Measurements from ENCODE around the gene HHIP.

The HHIP gene

DNA sequence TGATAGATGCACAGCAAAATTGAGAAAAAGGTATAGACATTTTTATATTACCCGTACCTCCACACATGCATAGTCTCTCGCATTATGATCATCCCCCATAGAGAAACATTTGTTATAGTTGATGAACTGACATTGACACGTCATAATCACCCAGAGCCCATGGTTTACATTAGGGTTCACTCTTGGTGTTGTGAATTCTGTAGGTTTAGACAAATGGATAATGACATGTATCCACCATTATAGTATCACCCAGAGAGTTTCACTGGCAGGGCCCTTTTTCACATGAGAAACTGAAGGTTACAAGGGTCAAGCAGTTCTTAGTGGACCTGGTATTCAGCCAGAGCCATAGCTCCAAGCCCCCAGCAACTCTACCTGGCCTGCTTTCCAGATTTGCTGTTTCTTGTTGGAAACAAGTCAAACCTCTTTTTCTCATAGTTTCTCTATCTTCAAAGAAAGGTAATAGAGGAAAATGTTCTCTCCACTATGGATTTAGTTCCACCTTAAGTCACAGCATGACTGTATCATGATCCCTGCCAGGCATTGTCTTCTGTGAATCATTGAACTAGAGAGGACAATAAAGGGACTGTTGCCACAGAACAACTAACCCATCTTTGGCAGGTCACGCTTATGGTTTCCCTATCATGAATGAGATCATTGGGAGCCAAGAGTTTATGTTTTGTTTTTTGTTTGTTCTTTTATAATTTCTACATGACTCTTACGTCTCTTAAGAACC, 64.0 kb downstream of the HHIP start:
- no peak for DNase-seq (ENCODE audit: low read depth)

DNA sequence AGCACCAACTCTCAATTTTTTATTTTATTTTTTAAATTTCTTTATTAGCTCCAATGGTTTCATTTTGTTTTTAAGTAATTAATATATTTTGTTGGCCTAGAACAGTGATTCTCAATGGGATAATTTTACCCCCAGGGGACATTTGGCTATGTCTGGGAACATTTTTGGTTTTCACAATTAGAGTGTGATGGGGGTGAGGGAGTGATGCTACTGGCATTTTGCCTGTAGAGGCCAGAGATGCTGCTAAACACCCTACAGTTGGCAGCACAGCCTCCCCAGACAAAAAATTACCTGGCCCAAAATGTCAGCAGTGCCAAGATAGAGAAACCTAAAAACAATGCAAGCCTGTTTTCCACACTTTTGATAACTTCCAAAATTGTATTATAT, 64.6 kb downstream of the HHIP start:
- DNase-seq (ENCODE audit: low read depth) = no peak

DNA sequence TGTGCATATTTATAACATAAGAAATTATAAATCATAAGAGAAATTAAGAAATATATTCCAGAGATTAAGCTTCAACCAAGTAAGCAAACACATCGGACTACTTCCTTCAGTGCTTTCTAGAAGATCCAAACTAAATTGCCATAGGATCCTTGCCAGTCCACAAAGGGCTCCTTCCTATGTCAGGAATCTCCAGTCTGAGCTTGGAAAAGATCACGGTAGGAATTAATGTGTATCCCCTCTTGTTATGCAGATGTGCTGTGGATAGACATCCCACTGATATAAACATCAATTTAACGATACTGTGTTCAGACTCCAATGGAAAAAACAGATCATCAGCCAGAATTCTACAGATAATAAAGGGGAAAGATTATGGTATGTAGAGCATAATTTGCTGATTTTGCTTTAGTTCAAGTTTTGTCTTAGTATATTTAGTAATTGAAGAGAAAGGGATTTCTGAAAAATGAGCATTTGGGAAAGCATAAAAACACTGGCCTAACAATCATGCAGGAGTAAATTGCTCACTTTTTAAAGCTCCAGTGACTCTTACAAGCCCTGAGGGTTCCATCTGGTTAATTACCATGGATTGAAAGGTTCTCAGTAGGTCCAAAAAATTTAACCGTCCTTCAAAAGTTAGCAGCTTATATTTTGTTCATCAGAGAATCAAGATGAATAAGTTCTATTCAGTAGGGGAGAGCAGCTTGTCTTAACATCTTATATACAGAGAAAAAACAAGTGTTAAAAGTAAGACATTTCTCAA, 65.9 kb downstream of the HHIP start:
- no peak for DNase-seq (ENCODE audit: low read depth)

DNA sequence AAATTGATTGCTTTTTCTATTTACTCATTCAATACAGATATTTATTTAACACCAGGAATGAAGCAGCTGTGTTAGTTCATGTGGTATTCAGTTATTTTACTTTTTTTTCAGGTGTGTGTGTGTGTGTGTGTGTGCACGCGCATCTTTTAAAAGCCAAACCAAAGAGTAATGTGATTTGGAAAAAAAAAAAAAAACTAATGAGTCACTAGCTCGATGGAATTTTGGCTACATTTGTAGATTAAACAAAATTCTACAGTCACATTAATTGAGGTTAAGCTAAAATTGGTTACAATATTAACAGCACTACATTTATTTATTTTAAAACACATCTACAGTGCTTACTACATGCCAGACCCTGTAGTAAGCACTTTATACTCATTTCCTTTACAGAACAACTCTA, 66.8 kb downstream of the HHIP start:
- no peak for DNase-seq (ENCODE audit: low read depth)

DNA sequence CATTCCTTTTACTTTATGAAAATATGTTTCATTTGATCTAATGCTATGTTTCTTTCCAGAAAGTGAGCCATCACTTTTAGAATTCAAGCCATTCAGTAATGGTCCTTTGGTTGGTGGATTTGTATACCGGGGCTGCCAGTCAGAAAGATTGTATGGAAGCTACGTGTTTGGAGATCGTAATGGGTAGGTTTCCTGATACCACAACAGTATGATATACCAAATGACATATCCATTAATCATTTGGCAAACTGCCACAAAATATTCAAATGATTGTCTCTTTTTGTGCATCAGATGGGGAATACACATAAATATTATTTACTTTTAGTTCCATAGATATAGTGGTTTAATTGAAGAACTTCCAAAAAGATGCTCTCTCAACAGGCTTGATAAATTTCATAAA, 68.2 kb downstream of the HHIP start:
- no peak for DNase-seq (ENCODE audit: low read depth)

DNA sequence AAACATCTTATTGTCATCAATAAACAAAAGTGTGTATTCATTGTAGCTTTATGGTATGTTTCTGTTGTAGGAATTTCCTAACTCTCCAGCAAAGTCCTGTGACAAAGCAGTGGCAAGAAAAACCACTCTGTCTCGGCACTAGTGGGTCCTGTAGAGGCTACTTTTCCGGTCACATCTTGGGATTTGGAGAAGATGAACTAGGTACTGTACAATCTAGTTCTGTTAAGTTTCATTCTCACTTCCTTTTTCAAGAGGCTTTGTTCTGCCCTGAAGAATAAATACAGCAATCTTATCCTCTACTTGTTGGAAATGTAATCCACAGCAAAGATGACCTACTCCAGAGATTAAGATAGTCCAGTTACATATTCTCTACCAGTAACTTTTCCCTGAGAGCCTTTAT, 69.3 kb downstream of the HHIP start:
- no peak for DNase-seq (ENCODE audit: low read depth)

DNA sequence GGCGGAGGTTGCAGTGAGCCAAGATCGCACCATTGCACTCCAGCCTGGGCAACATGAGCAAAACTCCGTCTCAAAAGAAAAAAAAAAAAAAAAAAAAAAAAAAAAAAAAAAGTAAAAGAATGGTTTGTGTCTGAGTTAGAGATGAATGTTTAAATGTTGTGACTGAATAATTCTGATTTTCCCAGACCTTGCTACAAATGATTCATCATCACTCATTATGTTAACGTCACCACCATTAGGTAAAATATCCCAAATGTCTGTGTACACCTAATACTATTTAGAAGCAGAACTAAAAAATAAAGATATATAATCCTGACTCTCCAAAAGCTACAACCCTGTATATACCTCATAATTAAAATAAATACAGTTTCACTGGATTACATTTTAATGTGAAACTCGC, 70.8 kb downstream of the HHIP start:
- no peak for DNase-seq (ENCODE audit: low read depth)

DNA sequence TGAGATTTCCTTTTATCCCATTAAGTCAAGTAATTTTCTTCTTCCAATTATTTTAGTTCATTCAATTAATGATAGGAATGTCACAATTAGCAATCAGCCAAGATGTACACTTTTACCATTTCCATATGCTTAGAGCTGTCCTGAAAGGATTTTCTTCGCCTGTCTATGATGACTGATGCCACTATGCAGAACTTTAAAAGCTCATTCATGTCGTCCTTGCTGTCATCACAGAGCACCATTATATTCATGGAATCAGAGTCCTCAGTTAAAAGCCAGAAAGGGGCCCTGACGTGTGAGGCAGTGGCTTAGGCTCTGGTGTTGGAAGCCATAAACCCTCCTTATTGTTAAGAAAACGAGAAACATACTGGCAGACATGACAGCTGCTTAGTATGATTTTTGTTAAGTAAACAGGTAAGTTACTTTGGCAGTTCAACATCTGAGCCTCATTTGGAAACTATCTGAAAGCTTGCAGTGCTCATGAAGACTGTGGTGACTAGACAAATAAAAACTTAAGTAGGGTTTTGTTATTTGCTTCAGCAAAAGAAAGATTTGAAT, 73.1 kb downstream of the HHIP start:
- DNase-seq (ENCODE audit: low read depth) = no peak

DNA sequence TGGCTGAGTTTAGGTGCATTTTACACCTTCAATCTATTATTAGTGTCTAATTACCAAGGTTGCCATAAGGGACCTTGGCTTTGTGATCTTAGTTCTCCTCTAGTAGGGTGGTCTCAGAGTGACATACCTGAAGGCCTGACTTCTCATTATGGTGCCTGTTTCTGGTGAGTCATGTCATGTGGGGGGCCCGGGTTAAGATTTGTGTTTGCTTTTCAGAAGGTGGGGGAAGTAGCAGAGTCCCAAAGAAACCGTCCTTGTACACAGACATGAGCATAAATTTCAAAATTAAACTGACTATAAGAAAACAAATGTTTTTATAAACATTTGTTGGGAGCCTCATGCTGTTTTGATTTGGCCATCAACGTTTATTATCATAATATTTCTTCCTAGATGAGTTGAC, 74.5 kb downstream of the HHIP start:
- DNase-seq (ENCODE audit: low read depth) = no peak

DNA sequence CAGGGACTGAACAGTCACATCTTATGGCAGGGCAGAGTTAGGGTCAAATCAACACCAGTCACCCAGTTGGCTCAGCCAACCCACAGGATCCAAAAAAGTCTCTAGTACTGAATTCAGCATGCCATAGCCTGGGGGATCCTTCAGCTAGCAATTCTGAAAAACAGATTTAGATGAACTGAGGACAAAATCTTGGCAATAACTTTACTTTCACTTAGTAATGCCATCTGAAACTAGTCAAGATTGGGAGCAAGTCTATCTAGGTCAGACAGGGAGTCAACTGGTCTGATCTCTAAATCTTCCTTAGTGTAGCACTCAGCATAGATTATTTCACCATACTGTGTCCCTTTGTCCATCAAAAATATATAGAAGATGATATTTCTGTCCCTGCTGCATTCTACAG, 76.0 kb downstream of the HHIP start:
- no peak for DNase-seq (ENCODE audit: low read depth)

DNA sequence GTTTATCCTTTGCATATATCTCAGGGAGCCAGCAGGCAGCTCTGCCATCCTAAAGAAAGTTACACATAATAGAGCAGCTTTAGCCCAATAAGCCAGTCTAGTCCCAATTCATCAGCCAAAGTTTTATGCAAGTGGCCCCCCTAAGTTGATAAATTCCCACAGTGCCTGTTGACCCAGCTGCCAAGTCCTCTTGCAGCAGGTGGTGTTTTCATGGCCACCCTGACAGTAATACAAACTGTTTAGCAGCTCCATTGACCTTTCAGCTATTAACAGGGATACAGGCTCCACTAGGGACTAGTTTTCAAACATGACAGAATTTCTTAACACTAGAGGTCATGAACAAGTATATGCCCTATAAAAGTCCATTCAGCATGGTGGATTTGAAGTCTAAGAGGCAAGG, 77.5 kb downstream of the HHIP start:
- no peak for DNase-seq (ENCODE audit: low read depth)

DNA sequence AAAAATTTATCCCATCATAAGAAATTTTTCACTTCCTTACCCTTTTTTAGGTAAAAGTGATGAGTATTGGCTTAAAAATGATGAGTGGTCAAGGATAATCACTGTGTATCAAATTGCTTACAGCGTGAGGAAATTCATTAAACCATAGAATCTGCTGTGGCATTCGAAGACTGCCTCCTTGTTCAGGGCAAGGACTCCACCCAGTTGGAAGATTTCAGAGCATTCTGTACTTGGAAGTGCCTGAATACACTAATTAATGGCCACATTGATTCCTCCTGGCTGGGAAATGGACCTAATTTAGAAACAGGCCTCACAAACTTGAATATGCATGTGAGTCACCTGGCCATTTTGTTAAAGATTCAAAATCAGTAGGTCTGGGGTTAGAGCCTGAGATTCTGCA, 83.2 kb downstream of the HHIP start:
- DNase-seq (ENCODE audit: low read depth) = no peak

DNA sequence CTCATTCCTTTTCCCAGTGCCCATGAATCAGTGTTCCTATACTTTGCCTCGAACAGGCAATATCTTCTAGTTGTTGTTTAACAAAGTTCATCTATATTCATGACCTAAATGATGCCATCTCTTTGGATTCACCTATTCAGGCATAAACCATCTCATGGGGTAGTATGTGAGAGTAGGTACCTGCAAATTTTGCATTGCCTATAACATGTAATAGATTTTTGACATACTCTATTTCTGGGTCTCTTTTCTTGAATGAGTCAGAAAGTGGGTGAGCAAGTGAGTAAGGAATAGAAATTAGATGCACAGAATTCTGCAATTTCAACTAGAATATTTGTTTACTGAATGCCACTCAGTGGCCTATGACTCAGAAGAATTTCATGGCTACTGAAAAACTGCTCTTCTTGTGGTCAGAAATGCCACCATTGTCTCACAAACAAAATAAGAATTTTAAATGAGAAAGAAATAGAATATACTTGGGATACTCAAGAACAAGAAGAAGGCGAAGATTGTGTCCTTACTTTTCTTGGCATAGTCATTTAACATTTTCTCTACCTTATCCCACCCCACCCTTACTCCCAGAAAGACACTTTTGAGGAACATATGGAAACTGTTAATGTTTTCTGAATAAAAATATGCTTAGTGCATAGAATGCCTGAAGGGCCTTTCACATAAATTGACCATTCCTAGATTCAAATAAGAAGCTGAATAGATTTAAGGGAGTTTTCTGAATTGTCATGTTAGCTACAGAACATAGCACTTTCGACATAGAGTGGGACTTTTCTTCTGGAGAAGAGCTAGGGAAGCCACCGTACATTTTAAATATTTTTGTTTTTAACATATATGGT, 86.8 kb downstream of the HHIP start:
- no peak for DNase-seq (ENCODE audit: low read depth)

DNA sequence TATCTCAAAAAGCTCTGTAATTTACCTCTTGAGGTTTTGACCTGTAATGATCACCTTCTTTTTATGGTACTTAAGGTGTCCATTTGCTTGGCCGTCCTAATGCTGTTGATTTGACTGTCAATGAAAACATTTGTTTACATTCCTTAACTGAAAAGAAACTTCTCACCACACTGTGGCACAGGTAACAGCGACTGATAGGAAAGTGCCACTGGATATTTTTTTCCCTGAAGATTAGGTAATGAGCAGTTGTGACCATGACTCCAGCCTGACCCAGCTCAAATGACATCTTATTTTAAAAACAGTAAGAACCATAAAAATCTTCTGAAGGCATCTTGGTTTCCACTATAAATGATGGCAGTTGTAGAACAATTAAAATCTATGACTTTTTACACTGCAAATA, 87.6 kb downstream of the HHIP start:
- no peak for DNase-seq (ENCODE audit: low read depth)

DNA sequence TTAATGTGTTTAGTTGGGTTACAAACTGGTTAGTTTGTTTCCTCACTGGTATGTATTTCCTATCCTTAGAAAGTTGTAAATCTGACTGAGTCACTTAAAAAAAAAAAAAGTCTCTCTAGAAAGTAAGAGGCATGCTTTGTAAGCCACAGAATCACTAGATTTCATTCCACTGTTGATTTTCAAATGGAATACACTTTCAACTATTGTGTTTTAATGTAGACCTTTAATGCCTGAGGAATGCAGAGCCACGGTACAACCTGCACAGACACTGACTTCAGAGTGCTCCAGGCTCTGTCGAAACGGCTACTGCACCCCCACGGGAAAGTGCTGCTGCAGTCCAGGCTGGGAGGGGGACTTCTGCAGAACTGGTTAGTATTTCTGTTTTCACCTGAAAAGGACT, 88.6 kb downstream of the HHIP start:
- DNase-seq (ENCODE audit: low read depth) = no peak

DNA sequence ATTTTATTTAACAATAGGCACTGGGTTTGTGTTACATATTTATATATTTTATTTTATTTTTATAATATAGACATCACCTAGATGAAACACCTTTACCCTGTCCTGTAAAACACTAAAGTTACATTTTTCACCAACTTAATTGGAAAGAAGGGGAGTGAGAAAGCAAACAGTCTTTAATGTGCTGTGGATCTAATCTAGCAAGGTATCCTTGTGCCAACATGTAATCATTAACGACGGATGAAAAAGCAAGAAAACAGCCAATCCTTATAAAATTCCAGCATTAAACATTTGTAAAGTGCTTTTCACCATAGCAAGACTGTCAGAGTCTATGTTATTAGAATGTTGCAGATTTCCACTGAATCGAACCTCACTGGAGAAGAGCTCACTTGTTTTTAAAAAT, 92.7 kb downstream of the HHIP start:
- DNase-seq (ENCODE audit: low read depth) = no peak

DNA sequence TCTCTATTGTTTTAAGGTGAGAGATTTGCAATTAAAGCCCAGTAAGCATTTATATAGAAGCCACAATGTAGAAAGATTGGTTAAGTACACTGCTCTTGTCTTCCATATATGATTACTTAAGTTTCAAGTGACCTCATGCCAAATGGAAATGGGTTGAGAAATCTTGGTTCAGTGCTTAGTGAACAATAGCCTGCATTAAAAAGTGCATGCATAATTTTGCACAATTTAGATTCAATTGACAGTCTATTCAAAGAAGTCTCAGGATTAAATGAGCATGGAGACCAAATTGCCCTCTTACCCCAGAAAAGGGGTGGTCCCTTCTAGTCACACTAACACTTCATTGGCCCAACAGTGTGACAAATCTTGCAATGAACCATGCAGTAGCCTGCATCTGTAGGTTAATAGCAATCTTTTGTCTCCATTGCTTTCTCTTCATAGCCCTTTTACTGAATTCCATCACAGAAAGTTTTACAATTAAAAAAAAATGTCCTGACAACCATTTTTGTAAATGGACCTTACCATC, 93.6 kb downstream of the HHIP start:
- no peak for DNase-seq (ENCODE audit: low read depth)

DNA sequence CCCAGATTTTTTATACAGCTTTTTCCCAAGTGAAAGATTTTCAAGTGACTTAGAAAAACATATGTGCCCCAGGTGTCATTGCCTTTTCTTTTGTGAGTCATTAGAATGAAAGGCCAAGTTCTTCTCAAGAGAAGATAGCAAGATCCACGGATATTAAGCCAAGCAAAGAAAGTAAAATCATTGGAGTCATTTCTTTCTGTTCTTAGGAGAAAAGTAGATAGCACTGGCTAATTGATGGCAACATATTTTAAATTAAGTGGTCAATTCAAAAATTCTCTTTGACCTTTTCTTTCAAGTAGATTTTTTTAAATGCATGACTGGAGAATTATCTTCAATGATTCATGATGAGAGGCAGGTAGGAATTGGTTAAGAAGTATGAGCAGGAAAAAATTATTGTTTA, 94.4 kb downstream of the HHIP start:
- no peak for DNase-seq (ENCODE audit: low read depth)

DNA sequence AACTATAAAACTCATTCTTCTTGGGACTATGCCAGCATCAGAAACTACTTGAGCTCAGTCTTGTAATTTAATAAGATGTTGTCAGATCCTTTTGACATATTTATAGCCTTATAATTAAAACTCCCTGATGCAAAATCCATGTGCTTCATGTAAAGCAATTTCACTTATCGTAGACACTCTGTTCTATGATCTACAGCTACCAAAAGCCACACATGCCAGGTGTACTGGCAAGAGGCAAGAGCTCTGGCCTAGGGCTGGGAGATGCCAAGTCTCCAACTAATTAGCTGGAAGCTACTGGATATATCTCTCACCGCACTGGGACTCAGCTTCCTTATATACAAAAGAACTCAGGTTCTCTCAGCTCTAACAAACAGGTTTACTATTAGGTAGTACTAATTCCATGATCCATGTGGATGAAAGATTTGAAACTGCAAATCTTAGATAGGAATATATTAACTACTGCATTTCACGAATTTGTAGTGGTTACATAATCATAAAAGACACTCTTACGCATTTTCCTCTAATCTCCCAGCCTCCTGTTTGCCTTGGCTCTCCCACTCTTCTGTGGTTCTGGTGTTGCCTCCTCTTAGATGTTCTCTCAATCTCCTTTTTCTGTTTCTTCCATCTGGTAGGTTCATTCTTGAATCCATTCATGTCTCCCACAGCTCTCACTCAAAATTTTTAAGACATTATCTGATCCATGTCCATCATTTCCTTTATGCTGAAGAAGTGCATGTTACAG, 103.0 kb downstream of the HHIP start:
- no peak for DNase-seq (ENCODE audit: low read depth)

DNA sequence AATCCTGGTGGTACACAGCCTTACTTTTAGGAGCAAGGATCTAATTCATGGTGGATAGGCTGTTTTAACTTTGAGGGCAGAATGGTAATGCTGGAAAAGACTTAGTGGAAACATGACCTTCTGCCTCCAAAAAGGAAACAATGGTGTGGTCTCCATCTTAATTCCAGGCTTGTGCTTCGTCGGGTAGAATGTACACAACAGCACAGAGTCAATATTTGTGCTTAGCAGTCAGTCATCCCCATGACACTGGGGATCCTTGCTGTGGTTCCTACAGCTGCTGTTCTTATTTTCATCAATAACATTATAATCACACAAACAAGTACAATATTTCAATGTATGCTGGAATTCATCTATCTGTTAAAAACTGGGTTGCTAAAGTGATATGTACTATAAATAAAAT, 104.4 kb downstream of the HHIP start:
- DNase-seq (ENCODE audit: low read depth) = no peak

DNA sequence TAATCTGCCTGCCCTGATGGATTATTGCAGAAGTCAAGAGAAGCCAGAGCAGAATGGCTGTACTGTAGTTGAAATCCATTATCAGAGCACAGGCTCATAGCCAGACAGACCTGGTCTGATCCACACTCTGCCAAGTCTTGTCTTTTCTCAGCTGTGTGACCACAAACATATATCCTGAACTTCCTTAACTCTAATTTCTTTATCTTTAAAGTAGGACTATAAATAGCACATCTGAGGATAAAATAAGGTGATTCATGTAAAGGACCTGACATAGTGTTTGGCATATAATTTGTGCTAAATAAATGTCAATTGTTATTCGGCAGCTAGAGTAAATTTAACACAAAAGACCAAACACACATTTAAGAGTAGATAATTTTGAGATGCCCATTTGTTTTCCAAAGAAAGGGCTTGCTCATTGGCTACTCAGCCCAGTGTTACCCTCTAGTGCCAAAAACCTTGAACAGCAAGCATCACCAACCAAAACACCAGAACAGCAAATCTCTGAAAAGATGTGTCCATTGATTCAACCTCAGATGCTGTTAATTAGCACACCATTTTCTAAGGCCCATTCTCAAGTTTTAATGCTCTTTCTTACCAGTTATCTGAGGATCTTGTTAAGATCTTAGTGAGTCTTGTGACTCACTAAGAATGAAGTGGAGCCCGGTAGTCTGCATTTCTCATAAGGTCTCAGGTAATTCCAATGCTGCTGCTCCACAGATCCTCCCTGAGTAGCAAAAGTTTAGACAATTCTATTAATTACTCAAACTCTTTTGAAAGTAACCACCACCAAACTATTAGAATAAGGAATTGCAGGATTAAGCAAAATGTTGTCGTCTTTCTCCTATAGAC, 108.8 kb downstream of the HHIP start:
- DNase-seq (ENCODE audit: low read depth) = no peak
